ENCODE measurements around the gene MZF1.
"Not testable (repeated sequence)": the region's sequence is repeated elsewhere in the genome, so short reads cannot be mapped to it uniquely, and the experiment has no call there.

The MZF1 gene

GRCh38 chr19:58543826-58544590 lies 29.1 kb downstream of the MZF1 start, which contains the start of gene TRIM28:
Gene TRIM28, plus strand, starts transcription at chr19:58544064. Its CDS starts 694 bp downstream, at chr19:58544758.
- CTCF ChIA-PET: interaction anchor here (0.9 to 3.8 kb wide), 5 partner anchors 8 to 30 kb away, joined by 3 to 42 read pairs (median 8); partner anchors contain the start of genes CHMP2A and ZBTB45

DNA sequence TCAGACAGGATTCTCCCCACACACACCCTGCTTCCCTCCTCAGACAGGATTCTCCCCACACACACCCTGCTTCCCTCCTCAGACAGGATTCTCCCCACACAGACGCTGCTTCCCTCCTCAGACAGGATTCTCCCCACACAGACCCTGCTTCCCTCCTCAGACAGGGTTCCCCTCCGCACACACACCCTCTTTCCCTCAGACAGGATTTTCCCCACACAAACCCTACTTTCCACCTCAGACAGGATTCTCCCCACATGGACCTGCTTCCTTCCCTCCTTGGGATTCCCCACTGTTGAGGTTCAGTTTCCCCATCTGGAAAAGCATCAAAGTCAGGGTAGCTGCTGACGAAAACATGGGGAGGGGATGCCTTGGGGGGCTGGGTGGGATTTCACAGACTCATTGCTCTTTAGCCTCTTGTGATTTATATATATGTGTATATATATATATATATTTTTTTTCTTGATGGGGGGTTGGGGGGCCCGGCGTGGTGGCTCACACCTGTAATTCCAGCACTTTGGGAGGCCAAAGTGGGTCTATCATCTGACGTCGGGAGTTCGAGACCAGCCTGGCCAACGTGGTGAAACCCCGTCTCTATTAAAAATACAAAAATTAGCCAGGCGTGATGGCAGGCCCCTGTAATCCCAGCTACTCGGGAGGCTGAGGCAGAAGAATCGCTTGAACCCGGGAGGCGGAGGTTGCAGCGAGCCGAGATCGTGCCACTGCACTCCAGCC lies 30.3 kb downstream of the MZF1 start:
- ChIA-PET CTCF (interaction anchor here (1.3 to 3.8 kb wide), 4 partner anchors 12 to 29 kb away, joined by 3 to 42 read pairs (median 15); partner anchors contain the start of genes CHMP2A and ZBTB45), POLR2A (interaction anchor here (1.1 to 3.9 kb wide), 4 partner anchors 11 to 23 kb away, joined by 4 to 81 read pairs (median 22); partner anchors contain the start of genes CHMP2A, UBE2M and ZBTB45)
- not testable (repeated sequence) for DNase-seq (ENCODE audit: low read depth, low spot score)
- peak overlapping the region; percentile 47; the same call in 1 of the 2 replicates for H3K4me3 ChIP-seq (ENCODE audit: low read depth, low read length)

More at GRCh38 chr19:58543826-58544590, 29.1 kb downstream of the MZF1 start, which contains the start of gene TRIM28:
- DNase-seq (ENCODE audit: low read depth, low spot score): peak; percentile 95
- POLR2A ChIA-PET: interaction anchor here (0.9 to 3.9 kb wide), 10 partner anchors 10 to 45 kb away, joined by 3 to 81 read pairs (median 4); partner anchors contain the start of genes CHMP2A, UBE2M and ZBTB45
- TF ChIP-seq, protein P1, sequence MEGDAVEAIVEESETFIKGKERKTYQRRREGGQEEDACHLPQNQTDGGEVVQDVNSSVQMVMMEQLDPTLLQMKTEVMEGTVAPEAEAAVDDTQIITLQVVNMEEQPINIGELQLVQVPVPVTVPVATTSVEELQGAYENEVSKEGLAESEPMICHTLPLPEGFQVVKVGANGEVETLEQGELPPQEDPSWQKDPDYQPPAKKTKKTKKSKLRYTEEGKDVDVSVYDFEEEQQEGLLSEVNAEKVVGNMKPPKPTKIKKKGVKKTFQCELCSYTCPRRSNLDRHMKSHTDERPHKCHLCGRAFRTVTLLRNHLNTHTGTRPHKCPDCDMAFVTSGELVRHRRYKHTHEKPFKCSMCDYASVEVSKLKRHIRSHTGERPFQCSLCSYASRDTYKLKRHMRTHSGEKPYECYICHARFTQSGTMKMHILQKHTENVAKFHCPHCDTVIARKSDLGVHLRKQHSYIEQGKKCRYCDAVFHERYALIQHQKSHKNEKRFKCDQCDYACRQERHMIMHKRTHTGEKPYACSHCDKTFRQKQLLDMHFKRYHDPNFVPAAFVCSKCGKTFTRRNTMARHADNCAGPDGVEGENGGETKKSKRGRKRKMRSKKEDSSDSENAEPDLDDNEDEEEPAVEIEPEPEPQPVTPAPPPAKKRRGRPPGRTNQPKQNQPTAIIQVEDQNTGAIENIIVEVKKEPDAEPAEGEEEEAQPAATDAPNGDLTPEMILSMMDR (IDR thresholded peaks at IDR 0.05; ENCODE audit: insufficient read depth, low read length, missing control alignments): no peak
- peak within 1 kb of the TSS; percentile 84 for H3K4me3 ChIP-seq (ENCODE audit: low read depth, low read length)

- POLR2A ChIA-PET; CTCF ChIA-PET; DNase-seq (ENCODE audit: low read depth, low spot score); H3K4me3 ChIP-seq (ENCODE audit: low read depth, low read length): not testable (repeated sequence)
These were observed 34.0 kb downstream of the MZF1 start for GRCh38 chr19:58539169-58539559.

GRCh38 chr19:58538257-58539168 lies 34.6 kb downstream of the MZF1 start:
- POLR2A ChIA-PET: no interaction called here

DNA sequence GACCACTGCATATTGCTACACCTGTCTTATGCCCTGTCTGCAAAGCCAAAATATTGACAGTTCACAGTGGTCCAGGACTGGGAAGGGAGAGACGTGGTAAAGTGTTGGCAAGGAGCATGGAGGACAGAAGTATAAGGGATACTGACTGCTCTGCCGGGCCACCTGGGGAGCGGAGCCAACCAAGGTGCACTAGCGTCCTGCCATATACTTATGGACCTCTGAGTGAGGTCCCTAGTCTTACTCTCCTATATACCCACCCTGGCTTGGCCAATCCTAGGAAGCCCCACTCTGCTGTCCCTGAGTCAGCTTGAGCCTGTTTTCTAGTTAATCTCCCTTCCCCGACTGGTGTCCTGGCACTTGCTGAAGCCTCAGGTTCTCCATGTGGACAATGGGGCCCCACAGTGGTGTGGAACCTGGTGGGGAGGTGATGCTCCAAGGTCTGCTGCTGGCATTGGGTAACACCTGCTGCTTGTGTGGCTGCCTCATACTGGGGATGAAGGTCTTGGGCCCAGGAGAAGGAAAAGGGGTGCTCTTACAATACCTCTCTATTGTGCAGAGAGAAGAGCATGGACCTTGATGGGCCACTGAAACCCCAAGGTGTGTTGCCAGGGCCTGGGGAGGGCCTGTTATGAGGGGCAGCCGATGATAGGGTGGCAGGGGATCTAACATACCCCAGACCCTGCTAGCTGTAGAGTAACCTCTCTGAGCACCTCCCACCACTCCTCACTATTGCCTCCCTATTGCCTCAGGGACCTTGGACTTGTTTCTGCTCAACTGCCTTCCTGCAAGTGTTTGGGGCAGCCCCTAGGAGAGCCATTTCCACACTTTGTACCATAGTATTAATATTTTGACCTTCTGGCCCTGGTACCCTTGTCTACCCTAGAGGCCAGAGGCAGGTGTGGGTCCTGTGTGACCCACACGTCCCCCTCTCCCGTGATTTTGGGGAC lies 36.0 kb downstream of the MZF1 start:
- ChIA-PET CTCF (interaction anchor here (1.0 kb wide), 2 partner anchors 16 to 18 kb away, joined by 3 read pairs; no protein-coding TSS in a partner anchor), POLR2A (interaction anchor here (0.6 kb wide), 1 partner anchor 16 kb away, joined by 4 read pairs; no protein-coding TSS in a partner anchor)
- no peak overlapping the region for H3K4me3 ChIP-seq (ENCODE audit: low read depth, low read length)
- TF ChIP-seq, protein P1 (IDR thresholded peaks at IDR 0.05; ENCODE audit: insufficient read depth, low read length, missing control alignments): no peak
- DNase-seq (ENCODE audit: low read depth, low spot score): no peak

More at GRCh38 chr19:58538257-58539168, 34.6 kb downstream of the MZF1 start:
- peak overlapping the region; percentile 15; the same call in 1 of the 2 replicates for H3K4me3 ChIP-seq (ENCODE audit: low read depth, low read length)
- no peak for DNase-seq (ENCODE audit: low read depth, low spot score)
- CTCF ChIA-PET: interaction anchor here (1.0 kb wide), 2 partner anchors 17 to 19 kb away, joined by 3 read pairs; no protein-coding TSS in a partner anchor
- TF ChIP-seq, protein P1 (IDR thresholded peaks at IDR 0.05; ENCODE audit: insufficient read depth, low read length, missing control alignments): no peak

GRCh38 chr19:58535857-58536256 lies 37.3 kb downstream of the MZF1 start:
- TF ChIP-seq, protein P1 (IDR thresholded peaks at IDR 0.05; ENCODE audit: insufficient read depth, low read length, missing control alignments): no peak
- DNase-seq (ENCODE audit: low read depth, low spot score): no peak
- ChIA-PET POLR2A (interaction anchor here (1.5 kb wide), 1 partner anchor 16 kb away, joined by 4 read pairs; the partner anchor contains the start of gene ZBTB45), CTCF (interaction anchor here (5.1 kb wide), 1 partner anchor 16 kb away, joined by 36 read pairs; the partner anchor contains the start of gene ZBTB45)
- H3K4me3 ChIP-seq (ENCODE audit: low read depth, low read length): no peak overlapping the region
